Caco-2 (cell line): ENCODE data around the gene TRPV3. TPM values are rescaled to one million over a fixed set of nuclear protein-coding genes. Genes with fewer than 3 reads are reported as not detected.

Source experiments
- BruUV-seq: library from RNA; stranded (reverse); fragments of 400-500 nt; replicated peaks from 2 replicates; lab custom pipeline; 2021; lab: Mats Ljungman, UMichigan
- CTCF ChIA-PET: fragments of 300-600 bp; sonication (Branson Sonifier 250); formaldehyde crosslinking; loops from one replicate; lab custom pipeline; 2022; ENCODE audit warnings: antibody characterized with exemption; lab: Charles Lee
- POLR2A ChIA-PET: fragments of 300-600 bp; sonication (Branson Sonifier 250); formaldehyde crosslinking; loops from one replicate; lab custom pipeline; 2022; ENCODE audit warnings: antibody characterized with exemption; lab: Charles Lee
- DNase-seq, 2 experiments: peaks; one replicate each; pipeline versions ENCODE4 v3.0.0 to v3.0.0-alpha.2; 2020 to 2022
- H3K27me3 ChIP-seq: replicated peaks from 2 replicates; pipeline ENCODE4 v1.6.0; 2011; ENCODE audit warnings: low read length; ENCODE audit not compliant: control insufficient read depth, insufficient read depth
- H3K36me3 ChIP-seq: 2 replicates; pipeline ENCODE4 v1.5.1; 2011; ENCODE audit warnings: low read length; ENCODE audit not compliant: control insufficient read depth, insufficient read depth
- H3K4me1 ChIP-seq: fragments of 250-450 bp; sonication (Bioruptor Pico); 2 replicates; pipeline ENCODE4 v1.5.1; 2020; ENCODE audit warnings: mild to moderate bottlenecking
- H3K4me3 ChIP-seq: 2 replicates; pipeline ENCODE4 v1.5.1; 2011; ENCODE audit warnings: low read depth, mild to moderate bottlenecking, control low read depth, low read length
- H3K9me3 ChIP-seq: fragments of 250-450 bp; sonication (Bioruptor Pico); 2 replicates; pipeline ENCODE4 v1.5.1; 2020; ENCODE audit warnings: mild to moderate bottlenecking, moderate library complexity
- H3K27ac Mint-ChIP-seq: one replicate; pipeline ENCODE4 v1.8.0; 2022; ENCODE audit warnings: mixed read lengths; ENCODE audit not compliant: unreplicated experiment
- H3K27me3 Mint-ChIP-seq: one replicate; pipeline ENCODE4 v1.8.0; 2022; ENCODE audit warnings: mixed read lengths; ENCODE audit not compliant: insufficient read depth, unreplicated experiment
- H3K36me3 Mint-ChIP-seq: one replicate; pipeline ENCODE4 v1.8.0; 2022; ENCODE audit warnings: mild to moderate bottlenecking, mixed read lengths; ENCODE audit not compliant: insufficient read depth, unreplicated experiment
- H3K4me1 Mint-ChIP-seq: one replicate; pipeline ENCODE4 v1.8.0; 2022; ENCODE audit warnings: low read depth, mixed read lengths; ENCODE audit not compliant: unreplicated experiment
- H3K4me3 Mint-ChIP-seq: one replicate; pipeline ENCODE4 v1.8.0; 2022; ENCODE audit warnings: mild to moderate bottlenecking, moderate library complexity, mixed read lengths; ENCODE audit not compliant: unreplicated experiment
- H3K9me3 Mint-ChIP-seq: one replicate; pipeline ENCODE4 v1.8.0; 2022; ENCODE audit warnings: mixed read lengths; ENCODE audit not compliant: unreplicated experiment
- intact Hi-C: fragments of 100-400 bp; cut with micrococcal nuclease; formaldehyde crosslinking; loops from one replicate; pipeline ENCODE4 v1.10.0; 2022; ENCODE audit not compliant: unreplicated experiment
- total RNA-seq: library from RNA; stranded (reverse); gene quantifications from 2 replicates; pipeline ENCODE4 v1.2.3, GENCODE V29; 2022
- TF ChIP-seq, protein P1 (sequence below), 2 experiments: fragments of 200-600 bp in 1 of 2; IDR thresholded peaks; 1 replicate in 1 of 2; 2 replicates in 1 of 2; pipeline versions ENCODE4 v1.5.1 to v1.8.0; 2011 to 2022; ENCODE audit warnings: antibody characterized with exemption in 1 of 2, control low read depth in 1 of 2, inconsistent platforms in 1 of 2, low read depth in 1 of 2, low read length in 1 of 2, mild to moderate bottlenecking in 1 of 2, moderate library complexity in 1 of 2; ENCODE audit not compliant: insufficient read depth in 1 of 2, severe bottlenecking in 1 of 2, unreplicated experiment in 1 of 2

Gene TRPV3
- total RNA-seq, 1 experiment from 2014 or later: 8.4 TPM

DNA sequence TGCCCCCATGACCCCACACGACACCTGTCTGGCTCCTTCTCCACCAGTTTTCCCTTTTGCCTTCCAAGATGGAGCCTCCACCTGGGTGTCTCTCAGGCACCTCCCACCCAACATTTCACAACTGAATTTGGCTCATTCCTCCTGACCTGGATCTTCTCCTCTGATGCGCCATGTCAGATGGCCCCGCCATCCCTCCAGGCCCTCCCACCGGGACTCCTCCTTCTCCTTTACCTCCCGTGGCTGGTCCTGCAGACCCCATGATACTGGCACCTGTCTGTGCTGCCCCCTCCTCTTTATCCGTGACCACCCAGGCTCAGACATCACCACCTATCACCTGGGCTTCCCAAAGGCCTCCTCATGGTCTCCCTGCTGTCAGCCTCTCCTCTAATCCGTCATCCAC is 4.7 kb downstream of the TRPV3 start:
- ChIA-PET CTCF (no interaction called here), POLR2A (no interaction called here)
- Mint-ChIP-seq H3K27ac (peak overlapping the region; percentile 49), H3K36me3 (no peaks in the 10 kb centered on the region), H3K27me3 (peaks cover 2% of the 10 kb centered on the region), H3K4me3 (no peak overlapping the region), H3K4me1 (peaks cover 6% of the 10 kb centered on the region), H3K9me3 (peaks cover 15% of the 10 kb centered on the region)
- intact Hi-C loops: no loop called here
- TF ChIP-seq, protein P1, sequence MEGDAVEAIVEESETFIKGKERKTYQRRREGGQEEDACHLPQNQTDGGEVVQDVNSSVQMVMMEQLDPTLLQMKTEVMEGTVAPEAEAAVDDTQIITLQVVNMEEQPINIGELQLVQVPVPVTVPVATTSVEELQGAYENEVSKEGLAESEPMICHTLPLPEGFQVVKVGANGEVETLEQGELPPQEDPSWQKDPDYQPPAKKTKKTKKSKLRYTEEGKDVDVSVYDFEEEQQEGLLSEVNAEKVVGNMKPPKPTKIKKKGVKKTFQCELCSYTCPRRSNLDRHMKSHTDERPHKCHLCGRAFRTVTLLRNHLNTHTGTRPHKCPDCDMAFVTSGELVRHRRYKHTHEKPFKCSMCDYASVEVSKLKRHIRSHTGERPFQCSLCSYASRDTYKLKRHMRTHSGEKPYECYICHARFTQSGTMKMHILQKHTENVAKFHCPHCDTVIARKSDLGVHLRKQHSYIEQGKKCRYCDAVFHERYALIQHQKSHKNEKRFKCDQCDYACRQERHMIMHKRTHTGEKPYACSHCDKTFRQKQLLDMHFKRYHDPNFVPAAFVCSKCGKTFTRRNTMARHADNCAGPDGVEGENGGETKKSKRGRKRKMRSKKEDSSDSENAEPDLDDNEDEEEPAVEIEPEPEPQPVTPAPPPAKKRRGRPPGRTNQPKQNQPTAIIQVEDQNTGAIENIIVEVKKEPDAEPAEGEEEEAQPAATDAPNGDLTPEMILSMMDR (IDR thresholded peaks at IDR 0.05; ENCODE audit: insufficient read depth in 1 of 2, low read depth in 1 of 2, low read length in 1 of 2, severe bottlenecking in 1 of 2, unreplicated experiment in 1 of 2): no peak
- Histone ChIP-seq H3K4me3 (no peak overlapping the region), H3K27me3 (no peaks in the 10 kb centered on the region), H3K36me3 (no peaks in the 10 kb centered on the region), H3K4me1 (no peaks in the 10 kb centered on the region), H3K9me3 (peaks cover 4% of the 10 kb centered on the region; the same call in 1 of the 2 replicates)
- no TSS peak for BruUV-seq
- no peak for DNase-seq

DNA sequence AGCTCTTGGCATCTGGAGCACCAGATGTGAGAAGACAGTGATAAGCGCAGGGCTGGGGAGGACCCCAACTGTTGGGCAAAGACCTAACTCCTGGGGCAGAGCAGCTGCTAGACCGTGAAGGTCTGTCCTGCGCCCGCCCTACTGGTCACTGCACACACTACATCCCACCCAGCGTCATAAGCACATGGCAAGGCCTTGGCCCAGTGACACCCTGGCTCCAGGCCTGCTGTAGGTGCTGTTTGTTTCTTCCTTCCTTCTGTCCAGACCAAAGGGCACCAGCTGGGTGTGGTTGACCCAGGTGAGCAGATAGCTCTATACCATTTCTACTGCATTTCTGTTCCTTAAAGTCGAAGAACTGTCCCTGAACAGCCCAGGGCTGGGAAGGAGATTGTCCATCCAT is 6.4 kb downstream of the TRPV3 start:
- H3K9me3 ChIP-seq: peaks cover 4% of the 10 kb centered on the region; the same call in 1 of the 2 replicates
- no TSS peak for BruUV-seq
- H3K27ac Mint-ChIP-seq: no peak overlapping the region
- H3K9me3 Mint-ChIP-seq: peaks cover 15% of the 10 kb centered on the region
- no peaks in the 10 kb centered on the region for H3K36me3 Mint-ChIP-seq
- H3K27me3 ChIP-seq: no peaks in the 10 kb centered on the region
- TF ChIP-seq, protein P1 (IDR thresholded peaks at IDR 0.05; ENCODE audit: insufficient read depth in 1 of 2, low read depth in 1 of 2, low read length in 1 of 2, severe bottlenecking in 1 of 2, unreplicated experiment in 1 of 2): no peak
- H3K4me1 ChIP-seq: peaks cover 5% of the 10 kb centered on the region; the same call in 1 of the 2 replicates
- no peak overlapping the region for H3K4me3 Mint-ChIP-seq
- DNase-seq: no peak
- POLR2A ChIA-PET: interaction anchor here (0.5 kb wide), 1 partner anchor 713 kb away, joined by 3 read pairs; the partner anchor contains the start of gene ANKFY1
- H3K4me1 Mint-ChIP-seq: no peaks in the 10 kb centered on the region
- H3K36me3 ChIP-seq: no peaks in the 10 kb centered on the region
- peaks cover 2% of the 10 kb centered on the region for H3K27me3 Mint-ChIP-seq
- CTCF ChIA-PET: no interaction called here
- intact Hi-C loops: no loop called here
- H3K4me3 ChIP-seq: no peak overlapping the region

DNA sequence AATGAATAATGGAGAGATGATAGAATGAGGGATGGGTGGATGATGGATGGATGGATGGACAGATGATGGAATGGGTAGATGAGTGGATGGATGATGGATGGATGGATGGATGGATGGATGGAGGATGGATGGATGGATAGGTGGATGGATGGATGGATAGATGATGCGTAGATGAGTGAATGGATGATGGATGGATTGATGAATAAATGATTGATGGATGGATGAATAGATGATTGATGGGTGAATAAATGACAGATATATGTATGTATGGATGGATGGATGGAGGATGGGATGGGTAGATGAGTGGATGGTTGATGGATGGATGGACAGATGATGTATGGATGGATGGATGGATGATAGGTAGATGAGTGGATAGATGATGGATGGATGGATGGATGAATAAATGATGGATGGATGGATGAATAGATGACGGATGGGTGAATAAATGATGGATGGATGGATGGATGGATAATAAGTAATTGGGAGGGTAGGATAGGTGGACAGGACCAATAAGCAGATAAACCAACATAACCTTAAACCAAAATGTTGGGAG is 7.9 kb downstream of the TRPV3 start:
- Mint-ChIP-seq H3K27me3 (peaks cover 2% of the 10 kb centered on the region), H3K4me1 (no peaks in the 10 kb centered on the region), H3K36me3 (no peaks in the 10 kb centered on the region), H3K27ac (no peak overlapping the region), H3K4me3 (no peak overlapping the region), H3K9me3 (peaks cover 15% of the 10 kb centered on the region)
- peaks cover 4% of the 10 kb centered on the region; the same call in 1 of the 2 replicates for H3K9me3 ChIP-seq
- TF ChIP-seq, protein P1 (IDR thresholded peaks at IDR 0.05; ENCODE audit: insufficient read depth in 1 of 2, low read depth in 1 of 2, low read length in 1 of 2, severe bottlenecking in 1 of 2, unreplicated experiment in 1 of 2): no peak
- intact Hi-C loops: no loop called here
- H3K36me3 ChIP-seq: no peaks in the 10 kb centered on the region
- no peak overlapping the region for H3K4me3 ChIP-seq
- no peaks in the 10 kb centered on the region for H3K27me3 ChIP-seq
- H3K4me1 ChIP-seq: peaks cover 7% of the 10 kb centered on the region; the same call in 1 of the 2 replicates
- CTCF ChIA-PET: no interaction called here
- no peak for DNase-seq
- BruUV-seq: no TSS peak
- POLR2A ChIA-PET: no interaction called here
